Amniotic epithelial cell (primary cell): ENCODE results near the gene CCDC170.
A peak's percentile ranks its signal among the peaks of the same experiment; 100 is the strongest.
"Not testable (repeated sequence)": the region's sequence is repeated elsewhere in the genome, so short reads cannot be mapped to it uniquely, and the experiment has no call there.

Experiments
- DNase-seq: peaks from one replicate; pipeline ENCODE4 v3.0.0-alpha.2; 2010; ENCODE audit warnings: low read depth

CCDC170 gene

DNA sequence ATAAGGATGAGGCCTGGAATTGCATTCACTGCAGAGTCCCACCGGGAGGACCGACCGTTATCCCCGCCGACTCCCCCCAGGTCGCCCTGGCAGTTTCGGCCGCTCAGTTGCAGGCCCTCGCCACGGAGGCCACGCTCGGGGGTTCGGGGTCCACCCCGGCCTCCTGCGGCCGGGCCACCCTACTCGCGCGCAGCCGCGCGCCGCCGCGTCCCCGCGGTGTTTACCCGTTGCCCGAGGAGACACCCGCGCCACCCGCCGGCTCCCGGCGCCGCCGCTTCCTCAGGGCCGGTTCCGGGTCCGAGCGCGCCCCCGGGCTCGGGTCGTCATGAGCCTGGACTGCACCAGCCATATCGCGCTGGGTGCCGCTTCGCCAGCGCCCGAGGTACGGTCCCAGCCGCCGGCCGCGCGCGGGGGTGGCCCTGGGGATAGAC is at the start of gene CCDC170:
TSS of gene CCDC170 (plus strand) at position 214 of the 431 bp plus-strand sequence. CDS start at position 326, 112 bp downstream.
- no peak for DNase-seq

DNA sequence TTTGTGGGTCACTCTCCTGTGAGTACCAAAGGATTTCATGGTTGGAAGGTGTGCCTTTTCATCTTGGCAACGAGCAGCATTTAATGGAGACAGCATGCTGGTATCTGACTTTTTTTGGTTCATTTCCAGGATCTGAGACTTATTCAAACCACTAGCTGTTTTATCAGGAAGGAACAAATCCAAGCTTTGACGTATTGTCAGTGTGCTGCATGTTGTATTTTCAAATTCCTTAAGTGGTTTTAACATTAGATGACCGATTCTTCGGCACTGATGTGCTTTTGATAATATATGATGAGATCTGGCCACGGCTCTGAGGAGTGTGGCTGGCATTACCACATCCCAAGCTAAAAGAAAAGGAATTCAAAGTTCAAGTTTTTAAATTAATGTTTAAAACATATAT is 48.3 kb upstream of the CCDC170 start:
- DNase-seq = peak; percentile 91

GRCh38 chr6:151447237-151447636 is 46.6 kb upstream of the CCDC170 start:
- no peak for DNase-seq

GRCh38 chr6:151448623-151449022 is 45.2 kb upstream of the CCDC170 start:
- DNase-seq = no peak

DNA sequence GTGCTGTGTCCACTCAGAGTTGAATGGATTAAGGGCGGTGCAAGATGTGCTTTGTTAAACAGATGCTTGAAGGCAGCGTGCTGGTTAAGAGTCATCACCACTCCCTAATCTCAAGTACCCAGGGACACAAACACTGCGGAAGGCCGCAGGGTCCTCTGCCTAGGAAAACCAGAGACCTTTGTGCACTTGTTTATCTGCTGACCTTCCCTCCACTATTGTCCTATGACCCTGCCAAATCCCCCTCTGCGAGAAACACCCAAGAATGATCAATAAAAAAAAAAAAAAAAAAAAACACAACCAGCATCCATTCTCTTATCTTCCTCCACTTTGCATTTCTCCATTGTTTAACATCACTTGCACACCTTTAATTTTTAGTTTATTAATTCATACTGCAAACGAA is 42.9 kb upstream of the CCDC170 start:
- not testable (repeated sequence) for DNase-seq

- DNase-seq = no peak
Observed at GRCh38 chr6:151451417-151451949, 42.3 kb upstream of the CCDC170 start.

DNA sequence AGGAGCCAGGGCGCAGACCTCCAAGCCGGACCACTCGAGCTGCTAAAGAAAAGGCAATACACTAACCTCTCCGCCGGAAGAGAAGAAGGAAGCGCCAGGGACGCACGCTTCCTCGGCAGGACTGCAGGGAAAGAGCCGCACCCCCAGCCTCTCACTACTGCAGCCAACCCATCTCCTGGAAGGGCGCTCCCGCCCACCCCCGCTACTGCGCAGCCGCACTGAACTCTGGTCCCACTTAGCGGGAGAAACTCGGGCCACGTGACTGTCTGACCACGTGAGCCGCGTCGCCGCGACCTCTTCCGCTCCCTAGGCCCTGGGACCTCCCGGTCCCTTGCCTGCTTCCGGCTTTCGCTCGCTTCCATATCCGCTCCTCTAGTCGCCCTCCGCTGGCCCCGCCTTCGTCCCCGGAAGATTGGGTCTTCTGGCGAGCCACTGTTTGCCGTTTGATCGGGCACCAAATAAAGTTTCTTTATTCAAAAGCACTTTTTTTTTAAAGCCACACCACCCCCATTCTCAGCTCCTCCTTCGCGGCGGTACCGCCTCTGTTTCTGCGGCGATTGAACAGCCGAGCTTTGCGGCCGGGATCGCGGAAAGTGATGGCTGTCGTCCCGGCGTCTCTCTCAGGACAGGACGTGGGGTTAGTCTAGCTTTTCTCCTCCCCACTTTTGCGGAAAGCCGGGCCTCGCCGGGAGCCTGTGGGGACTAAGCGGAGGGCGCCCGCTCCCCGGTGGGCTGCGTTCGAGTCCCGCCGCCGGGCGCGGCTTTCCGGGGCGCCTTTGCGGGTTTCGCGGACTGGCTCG is 41.7 kb upstream of the CCDC170 start, which contains the start of gene RMND1:
TSS of gene RMND1 (minus strand) at position 177 of the 800 bp plus-strand sequence. CDS start 6,315 bp downstream, outside the sequence.
- peak; percentile 100 for DNase-seq

DNA sequence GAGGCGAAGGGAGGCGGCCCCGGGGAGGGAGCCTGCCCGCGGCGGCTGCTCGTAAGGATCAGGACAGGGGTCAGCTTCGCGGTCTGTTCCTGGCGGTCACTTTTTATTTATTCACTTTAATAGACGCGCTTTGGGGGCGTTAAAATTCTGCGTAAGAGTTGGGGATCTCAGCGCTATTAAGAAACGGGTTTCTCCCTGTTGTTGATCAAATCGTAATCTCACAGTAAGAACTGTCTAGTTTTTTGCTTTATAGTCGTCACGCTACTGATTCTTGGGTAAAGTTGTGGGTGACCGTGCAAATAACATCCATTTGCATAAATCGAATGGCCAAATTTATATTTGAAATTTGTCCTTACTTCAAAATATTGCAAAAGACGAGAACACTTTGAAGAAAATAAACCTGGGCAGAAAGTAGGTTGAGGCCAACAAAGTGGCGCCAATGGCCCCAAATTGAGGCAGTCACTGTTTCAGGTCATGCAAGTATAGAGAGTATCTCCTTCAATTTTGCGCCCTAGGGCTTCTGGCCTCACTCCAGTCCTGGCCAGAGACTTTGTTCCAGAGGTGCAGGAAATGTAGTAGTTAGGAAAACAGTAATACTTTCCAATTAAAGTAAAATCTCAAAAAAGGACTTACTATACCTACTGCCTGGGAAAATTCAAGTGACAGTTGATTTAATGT is 40.9 kb upstream of the CCDC170 start:
- DNase-seq = no peak

DNA sequence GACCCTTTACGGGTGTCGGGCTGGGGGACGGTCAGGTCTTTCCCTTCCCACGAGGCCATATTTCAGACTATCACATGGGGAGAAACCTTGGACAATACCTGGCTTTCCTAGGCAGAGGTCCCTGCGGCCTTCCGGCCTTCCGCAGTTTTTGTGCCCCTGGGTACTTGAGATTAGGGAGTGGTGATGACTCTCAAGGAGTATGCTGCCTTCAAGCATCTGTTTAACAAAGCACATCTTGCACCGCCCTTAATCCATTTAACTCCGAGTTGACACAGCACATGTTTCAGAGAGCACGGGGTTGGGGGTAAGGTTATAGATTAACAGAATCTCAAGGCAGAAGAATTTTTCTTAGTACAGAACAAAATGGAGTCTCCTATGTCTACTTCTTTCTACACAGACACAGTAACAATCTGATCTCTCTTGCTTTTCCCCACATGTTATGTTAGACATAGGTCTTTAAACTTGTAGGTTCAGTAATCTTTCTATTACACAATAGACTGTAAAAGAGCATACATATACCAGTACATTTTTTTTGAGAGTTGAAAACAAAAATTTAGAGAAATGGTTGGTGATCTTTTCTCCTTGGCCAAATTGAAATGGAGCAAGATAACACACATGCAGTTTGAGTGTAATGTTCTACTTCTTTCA is 37.9 kb upstream of the CCDC170 start:
- not testable (repeated sequence) for DNase-seq

DNA sequence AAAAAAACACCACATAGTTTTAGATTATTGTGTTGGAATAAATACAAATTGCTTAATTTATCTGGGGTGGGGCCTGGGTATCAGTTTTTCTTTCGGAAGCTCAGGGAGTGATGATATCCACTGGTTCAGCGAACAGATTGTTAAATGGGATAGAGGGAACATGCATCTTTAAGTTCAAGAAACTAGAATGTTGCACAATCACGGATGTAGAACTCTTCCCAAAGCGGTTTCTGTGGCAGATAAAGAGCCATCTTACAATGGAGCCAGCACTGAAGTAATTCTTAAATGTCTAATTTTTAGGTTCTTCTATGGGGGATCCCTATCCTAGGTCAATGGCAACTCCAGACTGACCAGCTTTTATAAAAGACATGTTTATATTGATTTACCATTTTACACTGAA is 32.1 kb upstream of the CCDC170 start:
- DNase-seq = no peak

- no peak for DNase-seq
Observed at GRCh38 chr6:151464702-151465101, 29.1 kb upstream of the CCDC170 start.

GRCh38 chr6:151475653-151476523 is 17.9 kb upstream of the CCDC170 start:
- DNase-seq = peak; percentile 79

DNA sequence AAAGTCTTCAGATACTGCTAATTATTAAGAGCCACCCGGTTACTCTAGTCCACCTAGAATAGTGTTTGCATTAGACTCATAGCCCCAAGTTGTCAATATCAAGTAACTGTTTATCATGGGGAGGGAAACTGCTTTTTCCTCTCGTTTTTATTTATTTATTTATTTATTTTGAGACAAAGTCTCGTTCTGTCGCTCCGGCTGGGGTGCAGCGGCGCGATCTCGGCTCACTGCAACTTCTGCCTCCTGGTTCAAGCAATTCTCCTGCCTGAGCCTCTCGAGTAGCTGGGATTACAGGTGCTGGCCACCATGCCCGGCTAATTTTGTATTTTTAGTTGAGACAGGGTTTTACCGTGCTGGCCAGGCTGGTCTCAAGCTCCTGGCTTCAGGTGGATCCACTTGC is 16.1 kb upstream of the CCDC170 start:
- no peak for DNase-seq

GRCh38 chr6:151478670-151479069 is 15.1 kb upstream of the CCDC170 start:
- no peak for DNase-seq

DNA sequence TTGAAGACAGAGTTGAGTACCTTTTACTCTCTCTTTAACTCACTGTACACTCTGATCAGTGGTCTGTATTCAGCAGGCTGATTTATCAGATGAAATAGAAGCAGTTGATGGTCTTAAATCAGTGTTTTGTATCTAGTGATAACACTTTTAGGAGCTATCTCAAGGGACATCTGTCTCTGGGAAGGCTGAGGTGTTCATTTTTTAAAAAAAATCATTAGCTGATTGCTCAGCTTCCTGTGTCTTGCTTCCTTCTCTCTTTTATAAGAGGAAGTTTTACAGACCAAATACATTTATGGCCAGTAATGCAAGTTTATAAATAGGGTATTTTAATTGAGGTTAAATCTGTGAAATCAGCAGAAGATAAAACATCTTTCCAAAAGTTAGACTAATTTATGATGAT is 12.0 kb upstream of the CCDC170 start:
- DNase-seq = no peak

GRCh38 chr6:151482290-151482689 is 11.5 kb upstream of the CCDC170 start:
- DNase-seq = peak; percentile 9

DNA sequence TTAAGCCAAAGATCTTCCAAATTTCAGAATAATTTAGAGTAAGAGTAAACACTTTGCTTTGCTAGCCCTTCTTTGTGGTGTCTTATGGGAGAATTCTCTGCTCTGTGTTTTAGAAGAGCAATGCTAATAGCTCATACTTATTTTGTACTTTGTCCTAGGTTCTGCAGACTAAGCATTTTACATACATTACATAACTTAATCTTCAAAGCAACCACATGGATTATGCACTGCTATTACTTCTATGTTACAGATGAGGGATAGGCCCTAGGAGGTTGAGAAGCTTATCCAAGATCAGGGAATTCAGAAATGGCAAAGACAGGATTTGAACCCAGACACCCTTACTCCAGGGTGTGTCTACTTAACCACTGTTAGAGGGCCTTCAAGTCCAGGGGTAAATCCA is 9.8 kb upstream of the CCDC170 start:
- DNase-seq = no peak

GRCh38 chr6:151488226-151488625 is 5.6 kb upstream of the CCDC170 start:
- no peak for DNase-seq

- no peak for DNase-seq
Observed at GRCh38 chr6:151490996-151491395, 2.8 kb upstream of the CCDC170 start.

DNA sequence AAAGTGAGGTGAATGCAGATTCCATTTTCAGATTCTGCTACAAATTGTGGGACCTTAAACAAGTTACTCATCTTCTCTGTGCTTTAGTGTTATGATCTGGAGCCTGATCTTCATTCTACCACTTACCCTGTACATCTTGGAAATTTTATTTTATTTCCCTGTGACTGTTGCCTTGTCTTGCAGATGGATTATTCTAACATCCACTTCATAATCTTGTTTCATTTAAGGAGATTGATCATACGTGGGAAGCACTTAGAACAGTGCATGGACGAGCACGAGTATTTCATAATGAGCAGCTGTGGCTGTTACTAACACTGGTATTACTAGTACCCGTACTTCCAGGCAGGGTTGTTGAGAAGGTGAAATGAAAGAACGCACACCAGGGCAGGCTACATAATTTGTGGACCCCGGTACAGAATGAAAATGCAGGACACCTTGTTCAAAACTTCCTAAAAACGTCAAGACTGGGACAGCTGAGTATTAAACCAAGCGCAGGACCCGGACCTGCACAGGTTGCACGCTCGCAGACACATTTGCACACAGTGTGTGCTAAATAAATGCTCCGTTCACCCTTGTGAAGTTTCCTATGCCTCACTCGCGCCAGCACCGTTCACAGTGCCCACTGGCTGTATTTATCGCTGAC is 535 bp upstream of the CCDC170 start:
- no peak for DNase-seq
